K562 (cell line): ENCODE data around the gene MEFV. TPM values are rescaled to one million over a fixed set of nuclear protein-coding genes. Genes with fewer than 3 reads are reported as not detected.
A peak's percentile ranks its signal among the peaks of the same experiment; 100 is the strongest.

Source experiments
- ATAC-seq: fragments of 200-7000 bp; cut with Tn5 transposase; 3 replicates; pipeline ENCODE4 v1.9.1; 2020; ENCODE audit warnings: moderate library complexity
- BruUV-seq: library from RNA; stranded (reverse); fragments of 400-500 nt; replicated peaks from 2 replicates; lab custom pipeline; 2021; lab: Mats Ljungman, UMichigan
- CTCF ChIA-PET: fragments of 300-600 bp; formaldehyde crosslinking; extraction: SDS; loops from one replicate; lab custom pipeline; 2021; ENCODE audit warnings: low intra/inter-chr PET ratio; lab: Yijun Ruan, JAX
- POLR2A ChIA-PET: fragments of 300-600, 350-650 bp; sonication (Branson Sonifier 250); formaldehyde crosslinking; extraction: SDS; loops from one replicate; lab custom pipeline; 2021; ENCODE audit warnings: antibody characterized with exemption, inconsistent platforms; lab: Yijun Ruan, JAX
- DNase-seq, 4 experiments: peaks; one replicate each; pipeline versions ENCODE4 v3.0.0 to v3.0.0-alpha.2; 2011 to 2018; ENCODE audit warnings: low spot score in 3 of 4, mixed read lengths in 3 of 4; ENCODE audit errors: extremely low read depth in 1 of 4
- FAIRE-seq: peaks from 2 replicates; lab custom pipeline; 2011; peaks lifted over from hg19 to GRCh38; lab: Jason Lieb, UNC
- H2AFZ ChIP-seq: 2 replicates; pipeline ENCODE4 v1.6.0; 2011; ENCODE audit warnings: low read depth, low read length, control low read depth, inconsistent platforms
- H3K27ac ChIP-seq: fragments of 200-600 bp; 3 replicates; pipeline ENCODE4 v1.8.0; 2011; ENCODE audit warnings: low read depth, mild to moderate bottlenecking, control low read depth, inconsistent platforms, low read length, moderate library complexity, mixed read lengths; ENCODE audit errors: extremely low read depth
- H3K27me3 ChIP-seq, 2 experiments: fragments of 300-600 bp in 1 of 2; 2 replicates in 1 of 2; 3 replicates in 1 of 2; pipeline versions ENCODE4 v1.6.0 to v1.8.0; 2011; ENCODE audit warnings: inconsistent platforms in 2 of 2, low read length in 2 of 2, mild to moderate bottlenecking in 1 of 2, mixed read lengths in 1 of 2, moderate library complexity in 1 of 2; ENCODE audit not compliant: control insufficient read depth in 2 of 2, insufficient read depth in 2 of 2
- H3K36me3 ChIP-seq: fragments of 300-600 bp; 3 replicates; pipeline ENCODE4 v1.8.0; 2011; ENCODE audit warnings: mild to moderate bottlenecking, low read length, inconsistent platforms; ENCODE audit not compliant: control insufficient read depth, insufficient read depth
- H3K4me1 ChIP-seq, 2 experiments: fragments of 200-600 bp in 1 of 2; replicated peaks in 1 of 2; 2 replicates in 1 of 2; 3 replicates in 1 of 2; pipeline versions ENCODE4 v1.5.1 to v1.8.0; 2011; ENCODE audit warnings: inconsistent platforms in 2 of 2, low read length in 2 of 2, mild to moderate bottlenecking in 1 of 2, mixed read lengths in 1 of 2, moderate library complexity in 1 of 2; ENCODE audit not compliant: control insufficient read depth in 2 of 2, insufficient read depth in 2 of 2
- H3K4me2 ChIP-seq: 2 replicates; pipeline ENCODE4 v1.6.1; 2011; ENCODE audit warnings: low read length, control low read depth, inconsistent platforms, mixed read lengths; ENCODE audit not compliant: insufficient read depth
- H3K4me3 ChIP-seq: fragments of 200-600 bp; sonication (generic), shearing (Covaris generic); 2 replicates; pipeline ENCODE4 v1.5.1; 2016; ENCODE audit warnings: control low read depth, inconsistent platforms
- H3K79me2 ChIP-seq: fragments of 200-600 bp; 3 replicates; pipeline ENCODE4 v1.8.0; 2011; ENCODE audit warnings: low read length, inconsistent platforms; ENCODE audit not compliant: control insufficient read depth, insufficient read depth
- H3K9ac ChIP-seq, 2 experiments: 2 replicates each; pipeline versions ENCODE4 v1.6.0 to v1.6.1; 2011; ENCODE audit warnings: low read depth in 2 of 2, low read length in 2 of 2, control low read depth in 1 of 2, inconsistent platforms in 1 of 2, mild to moderate bottlenecking in 1 of 2, mixed read lengths in 1 of 2; ENCODE audit not compliant: insufficient read depth in 1 of 2
- H3K9me1 ChIP-seq: one replicate; pipeline ENCODE4 v1.6.0; 2011; ENCODE audit warnings: inconsistent platforms, mild to moderate bottlenecking, low read length, moderate library complexity; ENCODE audit not compliant: control insufficient read depth, insufficient read depth
- H3K9me3 ChIP-seq: replicated peaks from 2 replicates; pipeline ENCODE4 v1.5.1; 2011; ENCODE audit warnings: low read depth, low read length, inconsistent platforms; ENCODE audit not compliant: control insufficient read depth, insufficient read depth
- H4K20me1 ChIP-seq: replicated peaks from 2 replicates; pipeline ENCODE4 v1.6.1; 2011; ENCODE audit warnings: low read length, inconsistent platforms, mixed read lengths; ENCODE audit not compliant: control insufficient read depth, insufficient read depth
- GATAD2A ChIP-seq: fragments of 450-650 bp; IDR thresholded peaks from 2 replicates; pipeline ENCODE4 v1.6.1; 2017
- IRF2 ChIP-seq: sonication (generic); formaldehyde crosslinking; IDR thresholded peaks from 2 replicates; pipeline ENCODE4 v1.8.1; 2022; ENCODE audit warnings: mild to moderate bottlenecking, missing genetic modification reagents
- POLR3A ChIP-seq: IDR thresholded peaks from 2 replicates; pipeline ENCODE4 v1.6.1; 2011; ENCODE audit warnings: borderline replicate concordance, mild to moderate bottlenecking, moderate library complexity; ENCODE audit not compliant: insufficient read length, insufficient read depth; ENCODE audit errors: extremely low read depth
- TAL1 ChIP-seq: fragments of 450-650 bp; IDR thresholded peaks from 2 replicates; pipeline ENCODE4 v1.6.1; 2016; ENCODE audit warnings: mild to moderate bottlenecking
- TBP ChIP-seq: optimal IDR thresholded peaks from 2 replicates; pipeline ENCODE3; 2011; ENCODE audit warnings: low read depth, low read length, improper control_type of control experiment
- ZBTB33 ChIP-seq: sonication (generic); formaldehyde crosslinking; IDR thresholded peaks from 2 replicates; pipeline ENCODE4 v1.8.1; 2023; ENCODE audit warnings: mild to moderate bottlenecking, missing genetic modification reagents
- WGBS: fragments of 100-300 bp; shearing (Covaris generic); methylation state at CpG from one replicate; pipeline ENCODE4 v1.1.6; 2016; ENCODE audit warnings: low coverage, mixed read lengths; ENCODE audit not compliant: insufficient coverage; ENCODE audit errors: missing lambda C conversion rate; 5-methylcytosine and 5-hydroxymethylcytosine counted together
- in situ Hi-C: fragments of 300-500 bp; cut with MboI; formaldehyde crosslinking; loops from 4 replicates; pipeline ENCODE4 v1.15.0; 2018; ENCODE audit warnings: inconsistent platforms, mixed read lengths
- intact Hi-C: fragments of 100-400 bp; cut with micrococcal nuclease; formaldehyde crosslinking; loops from 2 replicates; pipeline ENCODE4 v1.14.2; 2022
- polyA plus RNA-seq, 8 experiments: library from polyadenylated mRNA; depleted of rRNA in 4 of 8; stranded (reverse) in 5 of 8; unstranded in 3 of 8; fragments of >200 nt; fragmentation: Nextera tagmentation in 2 of 8; fragmentation: Illumina TruSeq in 1 of 8; extraction: Ambion mirVana in 2 of 8; extraction: Trizol in 1 of 8; gene quantifications; 2 replicates each; pipeline versions ENCODE4 v1.2.1 to v1.2.3, GENCODE V29; 2011 to 2014; ENCODE audit warnings: inconsistent platforms in 1 of 8, missing spikeins in 1 of 8
- total RNA-seq, 7 experiments: library from RNA; depleted of rRNA in 6 of 7; stranded (reverse); fragments of >200 nt in 6 of 7; fragmentation: Illumina TruSeq in 2 of 7; extraction: Trizol in 2 of 7; gene quantifications; 2 replicates each; pipeline versions ENCODE4 v1.2.1 to v1.2.3, GENCODE V29; 2011 to 2021; ENCODE audit warnings: low replicate concordance in 1 of 7

MEFV gene
- total and polyA plus RNA-seq, 9 of the 15 experiments (the other 6 are each of a cell fraction or from before 2014, with no cell fraction given): 0.14 TPM; not detected in 8

GRCh38 chr16:3193221-3194212 is 62.9 kb downstream of the MEFV start:
- Histone ChIP-seq H3K4me3 (no peak overlapping the region), H3K27me3 (peaks cover 3 to 9% of the 10 kb centered on the region in 2 experiments; a peak in 2 of 5 replicates), H3K4me2 (no peak overlapping the region), H2AFZ (no peak overlapping the region), H3K36me3 (no peaks in the 10 kb centered on the region), H3K9me1 (no peaks in the 10 kb centered on the region), H4K20me1 (no peaks in the 10 kb centered on the region), H3K4me1 (peaks cover 25 to 56% of the 10 kb centered on the region in 2 experiments), H3K9ac (no peak overlapping the region), H3K9me3 (no peaks in the 10 kb centered on the region), H3K27ac (no peak overlapping the region), H3K79me2 (no peaks in the 10 kb centered on the region)
- intact Hi-C loops (no loop called here), in situ Hi-C loops (no loop called here)
- DNase-seq: no peak
- no peak for ATAC-seq
- CTCF ChIA-PET: no interaction called here
- POLR2A ChIA-PET: interaction anchor here (0.6 kb wide), 1 partner anchor 330 kb away, joined by 4 read pairs; no protein-coding TSS in a partner anchor
- peak; percentile 54 for TF ChIP-seq POLR3A
- TF ChIP-seq ZBTB33 (CRISPR knock-in tag): peak; percentile 87
- TF ChIP-seq TBP: peak; percentile 97
- TF ChIP-seq GATAD2A: no peak
- no peak for TF ChIP-seq TAL1
- TF ChIP-seq IRF2: no peak
- BruUV-seq: no TSS peak
- 71% methylated on average over 44 of the region's 49 CpGs for WGBS
- FAIRE-seq: no peak
